Renal cortex interstitium (tissue), 3 donors: Measurements from ENCODE around the gene SPTBN2. TPM values are rescaled to one million over a fixed set of nuclear protein-coding genes. Genes with fewer than 3 reads are reported as not detected.

Experiments used
- polyA plus RNA-seq, 3 donors: library from polyadenylated mRNA; unstranded; fragments of 120-200 nt; gene quantifications; one replicate each; pipeline ENCODE4 v1.2.1, GENCODE V29; 2013; ENCODE audit not compliant: insufficient read length in 3 of 3

The SPTBN2 gene
- polyA plus RNA-seq, 3 donors = 41.8 to 56.0 (median 54.1) TPM

Other genes with a start within 250 kb of the SPTBN2 start
- 10 to 100 TPM; 20.0 to 26.1 (median 23.6) TPM for gene DPP3, start 248.8 kb downstream of the SPTBN2 start, polyA plus RNA-seq
- gene BBS1, start 218.6 kb downstream of the SPTBN2 start, polyA plus RNA-seq = 10 to 100 TPM; 71.3 to 92.4 (median 71.7) TPM
- gene ZDHHC24, start 183.2 kb downstream of the SPTBN2 start, polyA plus RNA-seq = 10 to 100 TPM in 1 of 3 donors, 1 to 10 TPM in 2; 6.3 to 10.6 (median 9.2) TPM
- gene ACTN3, start 182.3 kb downstream of the SPTBN2 start, polyA plus RNA-seq = under 1 TPM; 0.38 to 0.56 (median 0.49) TPM
- gene CTSF, start 160.6 kb downstream of the SPTBN2 start, polyA plus RNA-seq = 100 to 1,000 TPM in 1 of 3 donors, 10 to 100 TPM in 2; 94.9 to 103 (median 98.6) TPM
- under 1 TPM; 0.23 to 0.35 (median 0.26) TPM for gene CCDC87, start 136.2 kb downstream of the SPTBN2 start, polyA plus RNA-seq
- 10 to 100 TPM; 37.4 to 75.3 (median 59.8) TPM for gene CCS, start 136.0 kb downstream of the SPTBN2 start, polyA plus RNA-seq
- 100 to 1,000 TPM in 1 of 3 donors, 10 to 100 TPM in 2; 73.3 to 104 (median 79.2) TPM for gene RBM14, start 112.6 kb downstream of the SPTBN2 start, polyA plus RNA-seq
- gene RBM4, start 90.5 kb downstream of the SPTBN2 start, polyA plus RNA-seq = 100 to 1,000 TPM; 227 to 261 (median 261) TPM
- 10 to 100 TPM; 68.3 to 74.4 (median 68.9) TPM for gene RBM4B, start 51.3 kb downstream of the SPTBN2 start, polyA plus RNA-seq
- gene RCE1, start 114.2 kb upstream of the SPTBN2 start, polyA plus RNA-seq = 10 to 100 TPM; 19.0 to 31.2 (median 25.0) TPM
- gene LRFN4, start 127.8 kb upstream of the SPTBN2 start, polyA plus RNA-seq = 10 to 100 TPM; 10.2 to 27.3 (median 23.3) TPM
- gene PC, start 229.2 kb upstream of the SPTBN2 start, polyA plus RNA-seq = 10 to 100 TPM; 39.6 to 53.8 (median 51.7) TPM
- gene C11orf86, start 246.1 kb upstream of the SPTBN2 start, polyA plus RNA-seq = not detected